Testis (tissue), 3 donors: ENCODE measurements around the gene TFF2. TPM values are rescaled to one million over a fixed set of nuclear protein-coding genes. Genes with fewer than 3 reads are reported as not detected.

ENCODE experiments used
- DNase-seq: peaks from one replicate; pipeline ENCODE4 v3.0.0-alpha.2; 2019
- H3K27ac ChIP-seq, 2 donors: fragments of 200-600 bp; sonication (generic); one replicate each; pipeline ENCODE4 v1.5.1; 2019
- H3K27me3 ChIP-seq: fragments of 200-600 bp; sonication (generic); one replicate; pipeline ENCODE4 v1.5.1; 2019
- H3K36me3 ChIP-seq: fragments of 200-600 bp; sonication (generic); one replicate; pipeline ENCODE4 v1.5.1; 2017; ENCODE audit warnings: low read depth; ENCODE audit errors: missing control alignments
- H3K4me1 ChIP-seq: fragments of 200-600 bp; sonication (generic); one replicate; pipeline ENCODE4 v1.5.1; 2019
- H3K4me3 ChIP-seq, 2 donors: fragments of 200-600 bp; sonication (generic); one replicate each; pipeline ENCODE4 v1.5.1; 2017 to 2019
- H3K9me3 ChIP-seq: fragments of 200-600 bp; sonication (generic); one replicate; pipeline ENCODE4 v1.5.1; 2017
- POLR2A ChIP-seq: fragments of 450-650 bp; IDR thresholded peaks from one replicate; pipeline ENCODE4 v1.6.1; 2017; ENCODE audit warnings: antibody characterized with exemption, mild to moderate bottlenecking, moderate library complexity
- WGBS, 2 donors: methylation state at CpG; one replicate each; pipeline ENCODE4 v1.1.5; 2018; 5-methylcytosine and 5-hydroxymethylcytosine counted together
- intact Hi-C: fragments of 100-400 bp; cut with DNase I; formaldehyde crosslinking; loops from one replicate; pipeline ENCODE4 v1.15.1; 2023; ENCODE audit warnings: low total_unique reads
- polyA plus RNA-seq: library from polyadenylated mRNA; stranded (reverse); fragments of 350-450 nt; fragmentation: Illumina TruSeq; extraction: RNeasy Lipid Tissue Mini Kit (QIAGEN cat#74804); gene quantifications from one replicate; pipeline ENCODE4 v1.2.3, GENCODE V29; 2014; ENCODE audit warnings: low read depth, low replicate concordance; ENCODE audit not compliant: insufficient read depth
- total RNA-seq, 2 donors: library from RNA; depleted of rRNA; stranded (reverse); fragments of >200 nt; gene quantifications; one replicate each; pipeline ENCODE4 v1.2.3, GENCODE V29; 2016
- TF ChIP-seq, protein P1 (sequence below), 3 experiments: fragments of 450-650 bp in 2 of 3; fragments of 200-600 bp in 1 of 3; sonication (generic) in 1 of 3; IDR thresholded peaks; one replicate each; pipeline ENCODE4 v1.5.1; 2016 to 2019; ENCODE audit warnings: antibody characterized with exemption in 3 of 3, mild to moderate bottlenecking in 2 of 3, moderate library complexity in 1 of 3

TFF2 gene
- total and polyA plus RNA-seq, 3 donors from 2014 or later: not detected

DNA sequence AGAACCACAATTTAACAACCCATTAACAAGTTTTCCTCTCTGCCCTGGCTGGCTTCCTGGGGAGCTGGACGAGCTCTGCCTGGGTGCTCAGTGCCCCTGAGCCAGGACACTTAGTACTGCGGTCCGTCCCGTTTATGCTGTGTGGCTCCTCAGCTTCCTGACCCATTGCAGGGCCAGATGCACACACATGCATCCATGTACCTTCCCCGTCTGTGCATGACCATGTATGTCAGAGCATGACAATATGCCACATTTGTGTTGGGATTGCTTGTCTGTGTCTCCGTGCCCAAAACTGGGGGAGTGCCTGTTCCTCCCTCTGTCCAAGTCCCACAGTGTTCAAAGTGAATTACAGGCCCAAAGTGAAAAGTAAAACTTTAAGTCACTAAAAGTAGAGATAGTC, 25.9 kb downstream of the TFF2 start:
- no peak for TF ChIP-seq POLR2A
- TF ChIP-seq, protein P1, sequence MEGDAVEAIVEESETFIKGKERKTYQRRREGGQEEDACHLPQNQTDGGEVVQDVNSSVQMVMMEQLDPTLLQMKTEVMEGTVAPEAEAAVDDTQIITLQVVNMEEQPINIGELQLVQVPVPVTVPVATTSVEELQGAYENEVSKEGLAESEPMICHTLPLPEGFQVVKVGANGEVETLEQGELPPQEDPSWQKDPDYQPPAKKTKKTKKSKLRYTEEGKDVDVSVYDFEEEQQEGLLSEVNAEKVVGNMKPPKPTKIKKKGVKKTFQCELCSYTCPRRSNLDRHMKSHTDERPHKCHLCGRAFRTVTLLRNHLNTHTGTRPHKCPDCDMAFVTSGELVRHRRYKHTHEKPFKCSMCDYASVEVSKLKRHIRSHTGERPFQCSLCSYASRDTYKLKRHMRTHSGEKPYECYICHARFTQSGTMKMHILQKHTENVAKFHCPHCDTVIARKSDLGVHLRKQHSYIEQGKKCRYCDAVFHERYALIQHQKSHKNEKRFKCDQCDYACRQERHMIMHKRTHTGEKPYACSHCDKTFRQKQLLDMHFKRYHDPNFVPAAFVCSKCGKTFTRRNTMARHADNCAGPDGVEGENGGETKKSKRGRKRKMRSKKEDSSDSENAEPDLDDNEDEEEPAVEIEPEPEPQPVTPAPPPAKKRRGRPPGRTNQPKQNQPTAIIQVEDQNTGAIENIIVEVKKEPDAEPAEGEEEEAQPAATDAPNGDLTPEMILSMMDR (IDR thresholded peaks at IDR 0.05): no peak
- Histone ChIP-seq H3K4me1 (no peaks in the 10 kb centered on the region), H3K4me3 (no peak overlapping the region), H3K36me3 (no peaks in the 10 kb centered on the region), H3K9me3 (no peaks in the 10 kb centered on the region), H3K27me3 (no peaks in the 10 kb centered on the region), H3K27ac (no peak overlapping the region)
- peak; percentile 5 for DNase-seq
- WGBS, 2 donors: 84 to 90% methylated on average over 6 of the region's 6 CpGs
- intact Hi-C loops: no loop called here

DNA sequence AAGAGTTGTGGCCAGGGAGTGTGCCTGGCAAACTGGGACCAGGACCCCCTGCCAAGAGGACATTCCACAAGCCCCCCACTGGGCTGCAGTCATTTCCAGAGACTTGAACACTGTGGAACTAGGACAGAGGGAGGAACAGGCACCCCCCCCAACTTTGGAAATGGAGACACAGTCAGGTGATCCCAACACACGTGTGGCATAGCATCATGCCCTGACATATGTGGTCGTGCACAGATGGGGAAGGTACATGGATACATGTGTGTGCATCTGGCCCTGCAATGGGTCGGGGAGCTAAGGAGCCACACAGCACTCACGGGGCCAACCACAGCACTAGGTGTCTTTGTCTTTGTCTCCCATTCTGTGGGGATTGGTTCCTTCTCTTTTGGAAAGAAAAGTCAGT, 28.9 kb downstream of the TFF2 start:
- intact Hi-C loops: no loop called here
- Histone ChIP-seq H3K4me3 (no peak overlapping the region), H3K27ac (no peak overlapping the region), H3K9me3 (no peaks in the 10 kb centered on the region), H3K27me3 (no peaks in the 10 kb centered on the region), H3K4me1 (no peaks in the 10 kb centered on the region), H3K36me3 (no peaks in the 10 kb centered on the region)
- WGBS, 2 donors: 87 to 88% methylated on average over 4 of the region's 4 CpGs
- no peak for DNase-seq
- TF ChIP-seq, protein P1 (IDR thresholded peaks at IDR 0.05): no peak
- no peak for TF ChIP-seq POLR2A

DNA sequence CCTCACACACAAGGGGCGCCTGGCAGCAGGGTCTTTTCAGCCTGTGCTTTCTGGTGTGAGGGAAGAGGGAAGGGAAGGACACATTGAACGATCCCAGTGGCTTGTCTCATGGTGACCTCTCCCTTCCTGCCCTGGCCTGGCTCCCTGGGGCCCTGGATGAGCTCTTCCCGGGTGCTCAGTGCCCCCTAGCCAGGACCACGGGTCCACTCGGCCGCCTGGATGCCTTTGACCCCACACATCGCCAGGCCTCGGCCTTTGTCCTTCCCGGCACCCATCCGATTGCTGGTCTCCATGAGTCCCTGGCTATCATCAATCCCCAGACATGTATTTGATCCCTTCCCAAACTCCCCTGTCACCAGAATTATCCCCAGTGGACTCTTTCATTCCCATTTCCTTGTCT, 29.6 kb downstream of the TFF2 start:
- Histone ChIP-seq H3K36me3 (no peaks in the 10 kb centered on the region), H3K4me1 (no peaks in the 10 kb centered on the region), H3K27ac (no peak overlapping the region), H3K27me3 (no peaks in the 10 kb centered on the region), H3K4me3 (no peak overlapping the region), H3K9me3 (no peaks in the 10 kb centered on the region)
- 90 to 91% methylated on average over 10 of the region's 10 CpGs for WGBS, 2 donors
- no peak for DNase-seq
- intact Hi-C loops: no loop called here
- TF ChIP-seq POLR2A: no peak
- TF ChIP-seq, protein P1 (IDR thresholded peaks at IDR 0.05): no peak

DNA sequence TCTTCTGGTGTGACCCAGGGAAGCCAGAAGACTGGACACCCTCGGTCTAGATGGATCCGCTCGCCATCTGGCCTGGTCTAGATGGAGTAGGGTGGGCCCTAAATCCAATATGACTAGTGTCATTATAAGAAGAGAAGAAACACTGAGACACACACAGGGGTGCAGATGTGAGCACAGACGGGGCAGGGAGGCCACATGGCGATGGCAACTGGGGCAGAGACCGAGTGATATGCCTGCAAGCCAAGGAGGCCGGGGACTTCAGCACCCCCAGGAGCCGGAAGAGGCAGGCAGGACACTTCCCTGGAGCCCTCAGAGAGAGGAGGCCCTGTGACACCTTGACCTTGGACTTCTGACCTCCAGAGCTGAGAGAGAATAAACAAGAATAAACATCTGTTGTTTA, 30.0 kb downstream of the TFF2 start:
- WGBS, 2 donors: 82 to 95% methylated on average over 8 of the region's 8 CpGs
- TF ChIP-seq, protein P1 (IDR thresholded peaks at IDR 0.05): no peak
- no peak for TF ChIP-seq POLR2A
- intact Hi-C loops: no loop called here

DNA sequence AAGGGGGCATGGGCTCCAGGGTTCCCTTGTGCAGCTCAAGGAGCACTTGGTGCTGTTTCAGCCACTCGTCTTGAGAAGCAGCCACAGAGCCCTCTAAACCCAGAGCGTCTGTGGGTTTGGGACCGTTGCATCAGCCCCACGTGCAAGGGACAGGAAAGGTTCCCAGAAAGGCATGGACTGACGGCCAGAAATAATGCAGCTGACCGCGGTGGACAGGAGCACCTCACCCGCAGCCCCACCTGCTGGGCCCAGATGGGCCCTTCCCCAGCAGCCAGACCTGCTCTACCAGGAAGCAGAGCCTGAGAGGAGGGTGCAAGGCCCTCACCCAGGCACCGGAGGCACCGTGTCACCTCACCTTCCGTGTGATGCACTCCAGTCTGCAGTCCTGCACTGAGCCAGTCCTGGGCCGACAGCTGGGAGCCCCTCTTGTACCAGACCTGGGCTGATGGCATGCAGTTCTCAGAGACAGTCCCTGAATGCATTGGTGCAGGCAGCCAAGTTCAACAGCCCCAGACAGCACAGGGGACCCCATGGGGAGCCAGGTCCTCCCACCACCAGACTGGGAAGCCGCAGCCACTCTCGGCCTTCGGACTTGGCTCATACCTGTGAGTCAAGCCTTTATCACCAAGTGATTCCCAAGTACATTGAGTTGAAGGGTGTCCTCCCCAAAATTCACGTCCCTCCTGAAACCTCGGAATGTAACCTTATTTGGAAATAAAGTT, 30.8 kb downstream of the TFF2 start:
- H3K9me3 ChIP-seq: no peaks in the 10 kb centered on the region
- H3K36me3 ChIP-seq: no peaks in the 10 kb centered on the region
- TF ChIP-seq, protein P1 (IDR thresholded peaks at IDR 0.05): no peak
- TF ChIP-seq POLR2A: no peak
- no peak for DNase-seq
- H3K27ac ChIP-seq: no peak overlapping the region
- WGBS, 2 donors: 90 to 93% methylated on average over 8 to 17 of the region's 17 CpGs
- H3K27me3 ChIP-seq: no peaks in the 10 kb centered on the region
- intact Hi-C loops: no loop called here
- no peaks in the 10 kb centered on the region for H3K4me1 ChIP-seq
- no peak overlapping the region for H3K4me3 ChIP-seq

More for the DNA sequence above, 30.0 kb downstream of the TFF2 start:
- Histone ChIP-seq H3K27ac (no peak overlapping the region), H3K4me1 (no peaks in the 10 kb centered on the region), H3K36me3 (no peaks in the 10 kb centered on the region), H3K9me3 (no peaks in the 10 kb centered on the region), H3K27me3 (no peaks in the 10 kb centered on the region), H3K4me3 (no peak overlapping the region)
- DNase-seq: no peak
